KOPT-K1 (cell line): ENCODE data around the gene CADPS2.

Source experiments
- H3K27ac ChIP-seq: fragments of 200-600 bp; sonication (generic); 2 replicates; pipeline ENCODE4 v1.5.1; 2016; ENCODE audit warnings: antibody characterized with exemption, mild to moderate bottlenecking, low read depth, low read length; ENCODE audit not compliant: poor library complexity, severe bottlenecking
- H3K36me3 ChIP-seq: fragments of 200-600 bp; sonication (generic); 2 replicates; pipeline ENCODE4 v1.5.1; 2017; ENCODE audit warnings: antibody characterized with exemption, mild to moderate bottlenecking, low read length, moderate library complexity; ENCODE audit not compliant: insufficient read depth
- H3K9me3 ChIP-seq: fragments of 200-600 bp; sonication (generic); 2 replicates; pipeline ENCODE4 v1.5.1; 2017; ENCODE audit warnings: antibody characterized with exemption, low read length, mild to moderate bottlenecking; ENCODE audit not compliant: insufficient read depth, poor library complexity, severe bottlenecking

Gene CADPS2

DNA sequence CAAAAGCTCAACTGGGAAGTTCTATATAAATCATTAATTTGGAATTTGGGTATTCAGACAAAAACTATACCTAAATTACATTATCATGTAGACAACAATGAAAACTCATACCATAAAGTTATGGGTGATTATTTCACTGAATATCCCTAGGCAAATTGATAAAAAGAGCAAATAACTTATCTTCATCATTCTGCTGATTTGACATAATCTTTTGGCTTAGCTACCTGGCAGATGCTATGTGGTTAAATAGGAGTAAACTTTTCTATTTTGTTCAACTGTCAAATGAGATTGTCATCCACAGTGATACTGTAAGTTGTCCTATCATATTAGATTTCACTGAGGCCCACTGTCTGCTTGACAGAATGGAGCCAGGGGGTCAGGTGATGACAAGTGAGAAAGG lies 432.8 kb downstream of the CADPS2 start:
- no peak overlapping the region for H3K27ac ChIP-seq
- no peaks in the 10 kb centered on the region for H3K9me3 ChIP-seq
- no peaks in the 10 kb centered on the region for H3K36me3 ChIP-seq

GRCh38 chr7:122448893-122449589 lies 437.2 kb downstream of the CADPS2 start:
- no peak overlapping the region for H3K27ac ChIP-seq

DNA sequence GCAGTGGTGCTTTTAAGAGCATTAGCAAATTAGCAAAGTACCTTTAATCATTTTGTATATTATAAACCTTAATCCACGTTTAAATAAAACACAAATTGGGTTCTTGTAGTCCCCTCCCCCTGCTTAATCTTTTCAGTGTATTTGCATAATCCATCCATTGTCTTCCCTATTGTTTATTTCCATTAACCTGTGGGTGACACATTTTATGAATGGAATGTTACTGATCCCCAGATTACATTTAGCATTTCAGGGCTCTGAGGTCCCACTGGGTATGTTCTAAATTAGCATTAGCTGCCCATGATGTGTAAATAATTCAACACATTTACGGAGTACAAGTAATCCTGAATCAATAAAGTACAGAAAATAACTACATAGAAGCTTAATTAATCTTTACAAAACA lies 443.3 kb downstream of the CADPS2 start:
- no peaks in the 10 kb centered on the region for H3K36me3 ChIP-seq
- no peak overlapping the region for H3K27ac ChIP-seq
- no peaks in the 10 kb centered on the region for H3K9me3 ChIP-seq

More at GRCh38 chr7:122448893-122449589, 437.2 kb downstream of the CADPS2 start:
- no peaks in the 10 kb centered on the region for H3K9me3 ChIP-seq
- H3K36me3 ChIP-seq: no peaks in the 10 kb centered on the region

GRCh38 chr7:122438492-122438891 lies 447.8 kb downstream of the CADPS2 start:
- Histone ChIP-seq H3K27ac (no peak overlapping the region), H3K36me3 (no peaks in the 10 kb centered on the region)

GRCh38 chr7:122438006-122438405 lies 448.3 kb downstream of the CADPS2 start:
- Histone ChIP-seq H3K36me3 (no peaks in the 10 kb centered on the region), H3K9me3 (no peaks in the 10 kb centered on the region), H3K27ac (no peak overlapping the region)

More at GRCh38 chr7:122438492-122438891, 447.8 kb downstream of the CADPS2 start:
- no peaks in the 10 kb centered on the region for H3K9me3 ChIP-seq

DNA sequence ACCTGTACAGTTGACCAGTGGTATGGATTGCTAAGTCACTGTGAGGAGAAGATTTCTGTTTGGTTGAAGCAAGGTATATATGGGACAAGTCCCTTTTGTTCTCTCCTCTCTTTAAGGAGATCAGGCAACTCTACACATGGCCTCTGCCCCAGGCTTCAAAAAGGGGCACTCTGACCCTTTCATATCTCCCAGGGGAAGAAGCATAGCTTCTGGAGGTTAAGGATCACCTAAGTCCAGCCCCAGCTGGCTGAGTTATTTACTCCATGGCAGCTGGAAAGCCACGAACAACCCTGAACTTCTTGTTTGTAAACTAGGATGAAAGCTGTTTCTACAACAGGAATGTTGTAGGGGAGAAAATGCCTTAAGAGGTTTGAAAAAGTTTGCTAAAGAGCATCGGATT lies 452.5 kb downstream of the CADPS2 start:
- Histone ChIP-seq H3K27ac (no peak overlapping the region), H3K9me3 (no peaks in the 10 kb centered on the region), H3K36me3 (no peaks in the 10 kb centered on the region)

DNA sequence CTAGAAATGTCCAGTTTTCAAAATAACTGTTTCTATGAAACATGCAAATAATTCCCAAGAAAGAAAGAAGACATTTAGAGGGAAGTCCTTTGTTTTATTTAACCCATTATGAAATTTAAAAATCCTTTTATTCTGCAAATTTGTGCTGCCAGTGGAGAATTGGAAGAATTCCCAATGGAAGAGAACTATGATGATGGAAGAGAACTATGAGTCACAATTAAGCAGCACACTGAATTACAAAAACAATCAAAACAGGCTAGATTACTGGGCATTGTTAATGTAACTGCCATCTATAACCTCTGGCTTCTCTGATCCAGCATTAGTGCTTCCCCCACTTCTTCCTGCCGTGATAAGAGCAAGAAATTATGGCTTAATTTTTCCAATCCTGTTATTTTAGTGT lies 455.6 kb downstream of the CADPS2 start:
- Histone ChIP-seq H3K27ac (no peak overlapping the region), H3K9me3 (no peaks in the 10 kb centered on the region), H3K36me3 (no peaks in the 10 kb centered on the region)

GRCh38 chr7:122429926-122430325 lies 456.3 kb downstream of the CADPS2 start:
- H3K27ac ChIP-seq: no peak overlapping the region
- no peaks in the 10 kb centered on the region for H3K9me3 ChIP-seq
- no peaks in the 10 kb centered on the region for H3K36me3 ChIP-seq

DNA sequence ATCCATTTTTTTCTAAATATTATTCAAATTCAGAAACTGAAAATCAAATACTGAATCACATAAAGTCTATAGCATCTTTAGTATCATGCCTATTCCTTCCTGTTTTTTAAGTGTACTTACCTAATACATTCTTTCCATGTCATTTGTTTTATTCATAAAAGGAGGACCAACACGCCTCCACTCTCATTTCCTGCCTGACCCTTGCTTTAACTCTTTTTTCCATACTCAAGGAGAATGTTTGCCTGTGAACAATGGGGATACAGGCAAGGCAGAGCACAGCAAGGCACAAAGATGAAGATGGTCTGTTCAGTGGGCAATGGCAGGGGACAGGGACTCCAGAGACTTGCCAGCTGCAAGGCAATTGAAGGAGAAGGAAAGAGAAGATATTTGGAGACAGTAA lies 460.5 kb downstream of the CADPS2 start:
- no peaks in the 10 kb centered on the region for H3K9me3 ChIP-seq
- no peaks in the 10 kb centered on the region for H3K36me3 ChIP-seq
- no peak overlapping the region for H3K27ac ChIP-seq

DNA sequence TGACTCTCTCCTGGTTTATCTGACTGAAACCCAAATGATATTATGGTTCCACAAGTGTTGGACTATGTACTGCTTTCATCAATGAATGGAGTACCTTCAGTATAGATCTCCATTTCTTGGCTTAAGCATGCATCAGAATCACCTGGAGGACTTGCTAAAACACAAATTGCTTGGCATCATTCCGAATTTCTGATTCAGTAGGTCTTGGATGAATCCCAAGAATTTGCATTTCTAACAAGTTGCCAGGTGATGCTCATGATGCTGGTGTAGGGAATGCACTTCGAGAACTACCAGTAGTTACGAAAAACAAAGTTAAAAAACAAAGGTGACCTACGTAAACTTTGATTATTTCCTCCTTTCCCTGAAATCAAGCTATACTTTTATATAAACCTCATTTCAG lies 462.7 kb downstream of the CADPS2 start:
- Histone ChIP-seq H3K27ac (no peak overlapping the region), H3K9me3 (no peaks in the 10 kb centered on the region), H3K36me3 (no peaks in the 10 kb centered on the region)

GRCh38 chr7:122416336-122416735 lies 469.9 kb downstream of the CADPS2 start:
- Histone ChIP-seq H3K27ac (no peak overlapping the region), H3K36me3 (no peaks in the 10 kb centered on the region), H3K9me3 (no peaks in the 10 kb centered on the region)

DNA sequence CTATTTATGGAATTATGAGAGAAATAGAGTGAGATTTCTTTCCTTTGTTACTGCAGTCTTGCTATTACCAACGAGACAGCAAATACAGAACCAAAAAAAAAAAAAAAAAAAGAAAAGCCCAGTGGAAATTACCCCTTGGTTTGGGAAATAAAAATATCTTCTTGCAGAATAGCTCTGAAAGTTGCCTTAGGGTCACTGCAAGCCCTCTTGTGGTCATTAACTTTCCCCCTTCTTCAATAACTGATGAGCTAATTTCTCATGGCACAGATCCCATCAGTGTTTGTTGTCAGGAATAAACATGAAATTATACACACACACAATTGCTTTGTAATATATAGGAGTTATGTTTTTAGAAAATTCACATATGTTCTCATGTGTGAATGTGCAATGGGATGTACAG lies 470.8 kb downstream of the CADPS2 start:
- Histone ChIP-seq H3K36me3 (no peaks in the 10 kb centered on the region), H3K9me3 (no peaks in the 10 kb centered on the region), H3K27ac (no peak overlapping the region)

DNA sequence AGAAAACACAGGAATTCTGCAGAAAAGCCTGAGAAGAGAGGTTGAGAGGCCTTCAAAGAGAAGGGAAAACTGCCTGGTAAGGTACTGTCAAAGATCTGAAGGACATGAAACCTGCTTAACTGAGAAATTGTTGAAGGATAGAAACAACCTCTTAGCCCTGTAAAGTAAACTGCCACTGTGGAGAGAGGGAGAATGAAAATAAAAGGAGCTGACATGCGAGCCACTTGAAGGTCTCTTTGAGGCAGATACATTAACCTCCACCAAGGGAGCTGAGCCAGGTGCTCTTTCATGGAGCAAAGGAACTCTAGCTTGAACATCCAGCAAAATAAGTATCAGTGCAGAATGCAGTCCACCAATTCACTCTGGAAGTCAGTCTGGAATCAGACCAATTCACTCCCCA lies 472.9 kb downstream of the CADPS2 start:
- no peaks in the 10 kb centered on the region for H3K9me3 ChIP-seq
- no peak overlapping the region for H3K27ac ChIP-seq
- H3K36me3 ChIP-seq: no peaks in the 10 kb centered on the region

DNA sequence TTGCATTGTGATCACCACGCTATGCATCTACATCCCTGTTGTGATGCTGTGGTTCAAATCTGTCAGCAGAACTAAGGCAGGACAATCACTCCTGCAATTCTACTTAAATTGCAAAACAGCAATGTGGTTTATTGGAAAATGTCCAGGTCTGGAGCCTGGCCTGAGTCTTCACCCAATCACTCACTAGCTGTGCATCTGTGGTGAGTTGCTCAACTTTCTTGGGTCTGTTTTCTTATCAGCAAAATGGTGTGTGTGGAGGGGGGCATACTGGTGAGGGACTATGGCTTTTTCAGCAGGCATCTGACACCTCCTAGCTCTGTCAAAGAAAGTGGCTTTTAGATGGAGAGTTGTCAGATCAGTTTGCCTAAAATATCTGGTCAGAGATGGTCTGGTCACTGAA lies 473.4 kb downstream of the CADPS2 start:
- Histone ChIP-seq H3K36me3 (no peaks in the 10 kb centered on the region), H3K9me3 (no peaks in the 10 kb centered on the region), H3K27ac (no peak overlapping the region)

GRCh38 chr7:122412441-122412840 lies 473.8 kb downstream of the CADPS2 start:
- Histone ChIP-seq H3K36me3 (no peaks in the 10 kb centered on the region), H3K27ac (no peak overlapping the region), H3K9me3 (no peaks in the 10 kb centered on the region)

DNA sequence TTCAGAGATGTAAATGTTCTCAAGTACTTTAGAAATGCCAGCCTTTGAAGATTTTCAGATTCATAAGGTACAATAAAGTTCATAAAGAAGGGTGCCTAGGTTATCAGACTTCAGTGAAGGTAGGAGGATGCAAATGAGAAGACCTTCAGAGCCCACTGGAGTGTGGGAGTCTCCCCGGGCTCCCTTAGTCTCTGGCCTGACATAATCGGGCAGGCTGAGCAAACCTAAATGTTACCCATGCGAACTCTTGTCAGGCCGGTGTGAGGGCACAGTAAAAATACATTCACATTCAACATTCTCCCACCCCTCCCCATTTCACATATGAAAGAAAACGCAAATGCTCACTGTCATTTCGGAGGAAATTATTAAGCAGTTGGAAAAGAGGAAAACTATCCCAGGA lies 479.1 kb downstream of the CADPS2 start:
- Histone ChIP-seq H3K9me3 (no peaks in the 10 kb centered on the region), H3K27ac (no peak overlapping the region)

More for the DNA sequence above, 479.1 kb downstream of the CADPS2 start:
- no peaks in the 10 kb centered on the region for H3K36me3 ChIP-seq
